ENCODE results near the gene SCAANT1. TPM values are rescaled to one million over a fixed set of nuclear protein-coding genes. Genes with fewer than 3 reads are reported as not detected.

SCAANT1 gene
- total and polyA plus RNA-seq, 3 donors from 2014 or later: 4.4 TPM; not detected in 2

GRCh38 chr3:63937661-63938651, 25.8 kb upstream of the SCAANT1 start:
- no peaks in the 10 kb centered on the region for H3K9me3 ChIP-seq
- no peaks in the 10 kb centered on the region for H3K4me1 ChIP-seq
- no peaks in the 10 kb centered on the region for H3K27me3 ChIP-seq
- no peak overlapping the region for H3K27ac ChIP-seq
- intact Hi-C loops (cut with DNase I; ENCODE audit: low total_unique reads): no loop called here
- H3K36me3 ChIP-seq (ENCODE audit: low read depth, missing control alignments): no peaks in the 10 kb centered on the region
- no peak for DNase-seq
- no peak overlapping the region for H3K4me3 ChIP-seq
- WGBS, 2 donors: 87 to 88% methylated on average over 6 of the region's 6 CpGs
- TF ChIP-seq, protein P1, sequence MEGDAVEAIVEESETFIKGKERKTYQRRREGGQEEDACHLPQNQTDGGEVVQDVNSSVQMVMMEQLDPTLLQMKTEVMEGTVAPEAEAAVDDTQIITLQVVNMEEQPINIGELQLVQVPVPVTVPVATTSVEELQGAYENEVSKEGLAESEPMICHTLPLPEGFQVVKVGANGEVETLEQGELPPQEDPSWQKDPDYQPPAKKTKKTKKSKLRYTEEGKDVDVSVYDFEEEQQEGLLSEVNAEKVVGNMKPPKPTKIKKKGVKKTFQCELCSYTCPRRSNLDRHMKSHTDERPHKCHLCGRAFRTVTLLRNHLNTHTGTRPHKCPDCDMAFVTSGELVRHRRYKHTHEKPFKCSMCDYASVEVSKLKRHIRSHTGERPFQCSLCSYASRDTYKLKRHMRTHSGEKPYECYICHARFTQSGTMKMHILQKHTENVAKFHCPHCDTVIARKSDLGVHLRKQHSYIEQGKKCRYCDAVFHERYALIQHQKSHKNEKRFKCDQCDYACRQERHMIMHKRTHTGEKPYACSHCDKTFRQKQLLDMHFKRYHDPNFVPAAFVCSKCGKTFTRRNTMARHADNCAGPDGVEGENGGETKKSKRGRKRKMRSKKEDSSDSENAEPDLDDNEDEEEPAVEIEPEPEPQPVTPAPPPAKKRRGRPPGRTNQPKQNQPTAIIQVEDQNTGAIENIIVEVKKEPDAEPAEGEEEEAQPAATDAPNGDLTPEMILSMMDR (IDR thresholded peaks at IDR 0.05): no peak
- no peak for TF ChIP-seq POLR2A (IDR thresholded peaks at IDR 0.05)

- intact Hi-C loops (cut with DNase I; ENCODE audit: low total_unique reads): no loop called here
- no peak for DNase-seq
- Histone ChIP-seq H3K27ac (no peak overlapping the region), H3K9me3 (no peaks in the 10 kb centered on the region), H3K36me3 (ENCODE audit: low read depth, missing control alignments) (no peaks in the 10 kb centered on the region), H3K27me3 (no peaks in the 10 kb centered on the region), H3K4me3 (no peak overlapping the region), H3K4me1 (no peaks in the 10 kb centered on the region)
- 53 to 67% methylated on average over 4 of the region's 4 CpGs for WGBS, 2 donors
- TF ChIP-seq, protein P1 (IDR thresholded peaks at IDR 0.05): no peak
- TF ChIP-seq POLR2A (IDR thresholded peaks at IDR 0.05): no peak
These were observed 24.7 kb upstream of the SCAANT1 start for GRCh38 chr3:63936925-63937324.

- Histone ChIP-seq H3K27me3 (no peaks in the 10 kb centered on the region), H3K9me3 (no peaks in the 10 kb centered on the region), H3K36me3 (ENCODE audit: low read depth, missing control alignments) (no peaks in the 10 kb centered on the region), H3K4me3 (no peak overlapping the region), H3K27ac (no peak overlapping the region), H3K4me1 (no peaks in the 10 kb centered on the region)
- no peak for TF ChIP-seq POLR2A (IDR thresholded peaks at IDR 0.05)
- TF ChIP-seq, protein P1 (IDR thresholded peaks at IDR 0.05): no peak
- intact Hi-C loops (cut with DNase I; ENCODE audit: low total_unique reads): no loop called here
- DNase-seq: no peak
- 59 to 69% methylated on average over 6 of the region's 6 CpGs for WGBS, 2 donors
These were observed 22.1 kb upstream of the SCAANT1 start for GRCh38 chr3:63934041-63934866.

- Histone ChIP-seq H3K36me3 (ENCODE audit: low read depth, missing control alignments) (no peaks in the 10 kb centered on the region), H3K4me1 (no peaks in the 10 kb centered on the region), H3K27ac (no peak overlapping the region), H3K4me3 (no peak overlapping the region), H3K9me3 (no peaks in the 10 kb centered on the region), H3K27me3 (no peaks in the 10 kb centered on the region)
- intact Hi-C loops (cut with DNase I; ENCODE audit: low total_unique reads): no loop called here
- DNase-seq: no peak
- WGBS, 2 donors: 93 to 100% methylated on average over 1 of the region's 1 CpG
- TF ChIP-seq, protein P1 (IDR thresholded peaks at IDR 0.05): no peak
- TF ChIP-seq POLR2A (IDR thresholded peaks at IDR 0.05): no peak
These were observed 21.3 kb upstream of the SCAANT1 start for GRCh38 chr3:63933459-63933858.
